Choroid plexus epithelial cell (primary cell): ENCODE data around the gene ZFR.

Experiments
- DNase-seq: peaks from one replicate; pipeline ENCODE4 v3.0.0-alpha.2; 2010; ENCODE audit warnings: low read depth
- H3K4me3 ChIP-seq: 2 replicates; pipeline ENCODE4 v1.5.1; 2011; ENCODE audit warnings: low read depth, mild to moderate bottlenecking, control low read depth, low read length, moderate library complexity
- TF ChIP-seq, protein P1 (sequence below): conservative IDR thresholded peaks from 2 replicates; pipeline ENCODE4 v1.5.1; 2011; ENCODE audit warnings: low read depth, mild to moderate bottlenecking, control low read depth, inconsistent platforms, low read length, moderate library complexity

Gene ZFR

DNA sequence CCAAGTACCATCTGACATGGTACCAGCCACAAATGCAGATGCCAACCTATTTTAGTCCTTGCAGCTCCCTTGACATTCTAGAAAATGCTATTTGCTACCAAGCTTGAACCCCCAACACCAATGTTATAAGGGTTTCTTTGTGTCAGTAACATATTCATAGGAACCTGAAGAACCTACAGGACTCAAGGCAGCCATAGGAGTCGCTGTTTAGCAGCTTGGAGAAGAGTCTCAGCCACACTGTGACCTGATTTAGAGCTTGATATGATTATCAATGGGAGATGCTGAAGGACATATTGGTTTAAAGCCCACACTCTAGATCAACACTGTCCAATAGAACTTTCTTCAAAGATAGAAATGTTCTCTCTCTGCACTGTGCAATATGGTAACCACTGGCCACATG, 6.4 kb upstream of the ZFR start:
- TF ChIP-seq, protein P1, sequence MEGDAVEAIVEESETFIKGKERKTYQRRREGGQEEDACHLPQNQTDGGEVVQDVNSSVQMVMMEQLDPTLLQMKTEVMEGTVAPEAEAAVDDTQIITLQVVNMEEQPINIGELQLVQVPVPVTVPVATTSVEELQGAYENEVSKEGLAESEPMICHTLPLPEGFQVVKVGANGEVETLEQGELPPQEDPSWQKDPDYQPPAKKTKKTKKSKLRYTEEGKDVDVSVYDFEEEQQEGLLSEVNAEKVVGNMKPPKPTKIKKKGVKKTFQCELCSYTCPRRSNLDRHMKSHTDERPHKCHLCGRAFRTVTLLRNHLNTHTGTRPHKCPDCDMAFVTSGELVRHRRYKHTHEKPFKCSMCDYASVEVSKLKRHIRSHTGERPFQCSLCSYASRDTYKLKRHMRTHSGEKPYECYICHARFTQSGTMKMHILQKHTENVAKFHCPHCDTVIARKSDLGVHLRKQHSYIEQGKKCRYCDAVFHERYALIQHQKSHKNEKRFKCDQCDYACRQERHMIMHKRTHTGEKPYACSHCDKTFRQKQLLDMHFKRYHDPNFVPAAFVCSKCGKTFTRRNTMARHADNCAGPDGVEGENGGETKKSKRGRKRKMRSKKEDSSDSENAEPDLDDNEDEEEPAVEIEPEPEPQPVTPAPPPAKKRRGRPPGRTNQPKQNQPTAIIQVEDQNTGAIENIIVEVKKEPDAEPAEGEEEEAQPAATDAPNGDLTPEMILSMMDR, result peak; percentile 43
- no peak for DNase-seq
- no peak overlapping the region for H3K4me3 ChIP-seq

DNA sequence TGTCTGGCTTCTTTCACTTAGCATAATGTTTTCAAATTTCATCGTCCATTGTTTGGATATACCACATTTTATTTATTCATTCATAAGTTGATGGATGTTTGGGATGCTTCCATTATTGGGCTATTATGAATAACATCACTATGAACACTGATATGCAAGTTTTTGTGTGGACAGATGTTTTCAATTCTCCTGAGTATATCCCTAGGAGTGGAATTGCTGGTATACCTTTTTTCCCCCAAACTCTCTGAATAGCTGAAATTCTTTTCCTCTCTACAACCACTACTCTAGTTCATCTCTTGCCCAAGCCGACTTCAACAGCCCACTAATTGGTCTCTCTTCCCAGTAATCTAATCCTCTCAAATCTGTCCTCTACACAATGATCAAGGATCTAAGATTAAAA, 4.7 kb upstream of the ZFR start:
- TF ChIP-seq, protein P1, result no peak
- DNase-seq, result no peak

DNA sequence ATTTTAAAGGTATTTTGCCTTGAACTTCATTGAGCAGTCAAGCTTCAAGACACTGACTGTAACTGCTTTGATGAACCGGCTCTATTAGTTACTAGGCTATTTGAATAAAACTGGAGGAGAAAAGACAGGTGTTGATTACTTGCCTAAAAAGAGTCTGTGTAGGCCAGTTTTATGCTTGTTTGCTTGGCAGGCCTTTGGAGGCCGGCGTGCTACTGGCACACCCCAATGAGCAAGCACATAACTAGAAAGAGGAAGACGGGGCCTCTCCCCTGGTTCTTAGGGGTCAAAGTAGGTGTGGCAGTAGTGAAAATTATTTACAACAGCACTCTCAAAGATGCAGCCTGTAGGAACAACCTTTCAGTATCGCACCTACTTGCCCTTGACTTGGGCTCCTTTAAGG, 2.1 kb upstream of the ZFR start:
- no peak overlapping the region for H3K4me3 ChIP-seq
- no peak for DNase-seq
- TF ChIP-seq, protein P1, result no peak

More for the DNA sequence above, 4.7 kb upstream of the ZFR start:
- no peak overlapping the region for H3K4me3 ChIP-seq

DNA sequence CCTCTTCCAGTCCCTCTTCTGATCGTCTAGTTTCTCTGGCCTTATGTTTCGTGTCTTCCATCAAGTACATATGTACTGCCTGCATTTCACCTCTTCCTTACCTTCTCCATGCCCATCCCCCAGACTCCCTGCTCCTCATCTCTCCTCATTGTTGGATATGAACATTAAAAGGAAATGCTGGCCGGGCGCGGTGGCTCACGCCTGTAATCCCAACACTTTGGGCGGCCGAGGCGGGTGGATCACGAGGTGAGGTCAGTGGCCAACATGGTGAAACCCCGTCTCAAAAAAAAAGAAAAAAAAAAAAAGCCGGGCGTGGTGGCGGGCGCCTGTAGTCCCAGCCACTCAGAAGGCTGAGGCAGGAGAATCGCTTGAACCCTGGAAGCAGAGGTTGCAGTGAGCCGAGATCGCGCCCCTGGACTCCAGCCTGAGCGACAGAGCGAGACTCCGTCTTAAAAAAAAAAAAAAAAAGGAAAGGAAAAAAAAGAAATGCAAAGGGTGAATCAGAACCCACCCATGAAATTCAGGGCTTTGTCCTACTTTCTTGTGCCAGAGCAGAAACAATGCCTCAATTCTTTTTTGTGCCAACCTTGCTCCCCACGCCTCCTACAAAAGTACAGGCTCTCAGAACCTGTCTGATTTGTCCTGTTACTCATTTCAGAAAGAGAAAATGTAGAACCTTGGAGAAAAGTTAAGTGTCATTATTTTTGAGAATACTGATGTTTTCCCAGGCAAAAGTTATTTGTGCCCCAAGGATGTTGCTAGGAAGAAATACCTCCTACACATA, 1.5 kb upstream of the ZFR start:
- no peak overlapping the region for H3K4me3 ChIP-seq
- no peak for DNase-seq
- TF ChIP-seq, protein P1, result no peak

DNA sequence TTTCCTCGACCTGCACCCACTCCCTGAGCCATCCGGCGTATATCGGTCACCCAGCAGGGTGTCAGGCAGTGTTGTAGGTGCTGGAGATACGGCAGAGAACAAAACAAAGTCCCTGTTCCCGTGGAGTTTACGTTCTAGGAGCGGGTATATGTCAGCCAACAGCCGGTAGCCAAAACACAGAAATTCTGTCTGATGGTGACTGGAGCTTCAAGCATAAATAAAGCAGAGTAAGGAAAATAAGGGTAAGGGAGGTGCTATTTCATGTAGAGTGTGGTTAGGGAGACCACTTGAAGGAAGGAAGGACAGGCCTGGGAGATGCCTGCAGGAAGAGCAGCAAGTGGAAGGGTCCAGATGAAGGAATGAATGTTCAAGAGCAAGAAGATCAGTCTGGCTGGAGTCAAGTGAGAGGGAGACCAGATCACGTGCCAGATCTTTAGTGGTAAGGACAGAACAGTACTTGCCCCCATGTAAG, 783 bp upstream of the ZFR start:
- H3K4me3 ChIP-seq, result peak overlapping the region; percentile 85
- TF ChIP-seq, protein P1, result no peak
- peak; percentile 47 for DNase-seq

DNA sequence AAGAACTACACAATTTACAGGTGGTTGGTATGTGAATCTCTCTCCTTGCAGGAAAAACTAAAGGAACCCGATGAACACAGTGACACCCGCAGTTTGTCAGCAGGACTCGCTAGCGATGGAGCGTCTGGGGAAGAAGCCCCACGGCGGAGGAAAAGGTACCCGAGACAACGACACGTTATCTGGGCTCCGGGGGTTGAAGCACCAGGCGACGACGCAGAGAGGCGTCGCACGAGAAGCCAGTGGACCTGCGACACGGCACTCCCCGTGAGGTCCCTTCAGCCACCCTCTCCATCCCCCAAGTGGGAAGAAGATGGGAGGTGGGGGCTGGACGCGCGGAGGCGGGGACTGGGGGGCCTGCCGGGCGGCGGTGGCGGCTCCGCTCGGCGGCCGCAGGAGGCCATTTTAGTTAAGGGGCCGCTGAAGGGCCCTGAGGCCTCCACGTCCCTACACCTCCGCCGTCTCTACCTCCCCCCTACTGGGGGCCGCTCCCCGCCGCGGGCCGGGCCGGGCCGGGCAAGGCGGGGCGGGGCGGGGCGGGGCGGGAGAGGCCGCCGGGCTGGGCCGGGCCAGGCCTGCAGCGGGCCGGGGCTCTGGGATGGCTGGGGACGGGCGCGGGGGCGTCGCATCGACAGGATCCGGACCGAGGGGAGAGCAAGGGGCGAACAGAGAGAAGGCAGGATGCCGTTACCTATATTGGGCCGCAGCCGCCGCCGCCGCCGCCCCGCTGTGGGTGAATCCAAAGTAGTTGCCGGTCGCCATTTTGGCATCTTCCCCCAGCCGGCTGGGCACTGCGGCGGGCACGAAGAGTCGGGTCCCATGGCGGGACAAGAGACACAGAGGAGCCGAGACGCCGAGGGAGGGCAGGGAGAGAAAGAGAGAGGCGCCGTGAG, 754 bp downstream of the ZFR start:
- TF ChIP-seq, protein P1, result no peak
- DNase-seq, result peak; percentile 44
- peak overlapping the region; percentile 85 for H3K4me3 ChIP-seq
